Activated T-helper 17 cell treated with anti-CD3 and anti-CD28 coated beads, Interleukin-2, amount 50 U/mL, for 72 hours (primary cell): ENCODE data around the gene ZNFX1. TPM values are rescaled to one million over a fixed set of nuclear protein-coding genes. Genes with fewer than 3 reads are reported as not detected.
A peak's percentile ranks its signal among the peaks of the same experiment; 100 is the strongest.

Source experiments
- ATAC-seq: fragments of 150-1000 bp; cut with Tn5 transposase; replicated peaks from 2 replicates; pipeline ENCODE4 v1.10.0; 2021; ENCODE audit warnings: mild to moderate bottlenecking, moderate library complexity
- H3K27ac Mint-ChIP-seq: one replicate; pipeline ENCODE4 v1.8.0; 2022; ENCODE audit warnings: mixed read lengths
- H3K27me3 Mint-ChIP-seq: one replicate; pipeline ENCODE4 v1.8.0; 2022; ENCODE audit warnings: mixed read lengths
- H3K36me3 Mint-ChIP-seq: one replicate; pipeline ENCODE4 v1.8.0; 2022; ENCODE audit warnings: low read depth, mild to moderate bottlenecking, mixed read lengths
- H3K4me1 Mint-ChIP-seq: one replicate; pipeline ENCODE4 v1.8.0; 2022; ENCODE audit warnings: mixed read lengths
- H3K4me3 Mint-ChIP-seq: one replicate; pipeline ENCODE4 v1.8.0; 2022; ENCODE audit warnings: mild to moderate bottlenecking, mixed read lengths
- H3K9me3 Mint-ChIP-seq: one replicate; pipeline ENCODE4 v1.8.0; 2022; ENCODE audit warnings: mixed read lengths
- total RNA-seq, 2 donors: library from RNA; stranded (reverse); gene quantifications; one replicate each; pipeline ENCODE4 v1.2.3, GENCODE V29; 2022

ZNFX1 gene
- total RNA-seq, 2 donors from 2014 or later = 32.8 to 54.9 TPM

- Mint-ChIP-seq H3K9me3 (peaks cover 3% of the 10 kb centered on the region), H3K36me3 (peaks cover 99% of the 10 kb centered on the region)
- ATAC-seq = no peak
These were observed 9.1 kb upstream of the ZNFX1 start for GRCh38 chr20:49286689-49287551.

GRCh38 chr20:49285813-49286494 is 8.1 kb upstream of the ZNFX1 start:
- Mint-ChIP-seq H3K4me3 (peak overlapping the region; percentile 98), H3K4me1 (peaks cover 74% of the 10 kb centered on the region), H3K27me3 (no peaks in the 10 kb centered on the region), H3K36me3 (peaks cover 100% of the 10 kb centered on the region), H3K9me3 (peaks cover 8% of the 10 kb centered on the region), H3K27ac (peak overlapping the region; percentile 100)
- no peak for ATAC-seq

More at GRCh38 chr20:49286689-49287551, 9.1 kb upstream of the ZNFX1 start:
- Mint-ChIP-seq H3K27me3 (no peaks in the 10 kb centered on the region), H3K27ac (peak overlapping the region; percentile 65), H3K4me1 (peaks cover 68% of the 10 kb centered on the region), H3K4me3 (peak overlapping the region; percentile 98)

- Mint-ChIP-seq H3K27ac (peak overlapping the region; percentile 100), H3K4me3 (peak overlapping the region; percentile 98), H3K4me1 (peaks cover 73% of the 10 kb centered on the region), H3K9me3 (peaks cover 14% of the 10 kb centered on the region), H3K27me3 (no peaks in the 10 kb centered on the region), H3K36me3 (peaks cover 100% of the 10 kb centered on the region)
- no peak for ATAC-seq
These were observed 7.4 kb upstream of the ZNFX1 start for GRCh38 chr20:49285233-49285668.

GRCh38 chr20:49284818-49285217 is 7.0 kb upstream of the ZNFX1 start:
- H3K27ac Mint-ChIP-seq = peak overlapping the region; percentile 100
- no peaks in the 10 kb centered on the region for H3K27me3 Mint-ChIP-seq
- peak overlapping the region; percentile 98 for H3K4me3 Mint-ChIP-seq
- peaks cover 100% of the 10 kb centered on the region for H3K36me3 Mint-ChIP-seq
- H3K9me3 Mint-ChIP-seq = peaks cover 16% of the 10 kb centered on the region
- ATAC-seq = no peak
- peaks cover 75% of the 10 kb centered on the region for H3K4me1 Mint-ChIP-seq

GRCh38 chr20:49283703-49284625 is 6.1 kb upstream of the ZNFX1 start:
- Mint-ChIP-seq H3K4me3 (peak overlapping the region; percentile 98), H3K27ac (peak overlapping the region; percentile 100), H3K4me1 (peaks cover 75% of the 10 kb centered on the region), H3K9me3 (peaks cover 16% of the 10 kb centered on the region), H3K36me3 (peaks cover 100% of the 10 kb centered on the region), H3K27me3 (no peaks in the 10 kb centered on the region)
- ATAC-seq = no peak

- ATAC-seq = no peak
- Mint-ChIP-seq H3K9me3 (peaks cover 16% of the 10 kb centered on the region), H3K4me1 (peaks cover 75% of the 10 kb centered on the region), H3K4me3 (peak overlapping the region; percentile 98), H3K27me3 (no peaks in the 10 kb centered on the region), H3K27ac (peak overlapping the region; percentile 100), H3K36me3 (peaks cover 100% of the 10 kb centered on the region)
These were observed 5.4 kb upstream of the ZNFX1 start for GRCh38 chr20:49283176-49283702.

- Mint-ChIP-seq H3K27ac (peak overlapping the region; percentile 100), H3K4me1 (peaks cover 69% of the 10 kb centered on the region), H3K36me3 (peaks cover 99% of the 10 kb centered on the region), H3K4me3 (peak overlapping the region; percentile 98), H3K27me3 (no peaks in the 10 kb centered on the region), H3K9me3 (peaks cover 16% of the 10 kb centered on the region)
- no peak for ATAC-seq
These were observed 4.8 kb upstream of the ZNFX1 start for GRCh38 chr20:49282584-49283171.

- peaks cover 99% of the 10 kb centered on the region for H3K36me3 Mint-ChIP-seq
- peak overlapping the region; percentile 98 for H3K4me3 Mint-ChIP-seq
- peaks cover 16% of the 10 kb centered on the region for H3K9me3 Mint-ChIP-seq
- H3K27me3 Mint-ChIP-seq = no peaks in the 10 kb centered on the region
- H3K4me1 Mint-ChIP-seq = peaks cover 62% of the 10 kb centered on the region
- ATAC-seq = no peak
- H3K27ac Mint-ChIP-seq = peak overlapping the region; percentile 100
These were observed 4.1 kb upstream of the ZNFX1 start for GRCh38 chr20:49281913-49282467.

GRCh38 chr20:49281059-49281912 is 3.4 kb upstream of the ZNFX1 start:
- Mint-ChIP-seq H3K27me3 (no peaks in the 10 kb centered on the region), H3K4me3 (peak overlapping the region; percentile 98), H3K27ac (peak overlapping the region; percentile 100), H3K9me3 (peaks cover 16% of the 10 kb centered on the region), H3K36me3 (peaks cover 99% of the 10 kb centered on the region), H3K4me1 (peaks cover 59% of the 10 kb centered on the region)
- no peak for ATAC-seq

GRCh38 chr20:49280463-49281058 is 2.7 kb upstream of the ZNFX1 start:
- ATAC-seq = no peak
- no peaks in the 10 kb centered on the region for H3K27me3 Mint-ChIP-seq
- peaks cover 16% of the 10 kb centered on the region for H3K9me3 Mint-ChIP-seq
- peak overlapping the region; percentile 100 for H3K27ac Mint-ChIP-seq
- H3K36me3 Mint-ChIP-seq = peaks cover 99% of the 10 kb centered on the region
- peak overlapping the region; percentile 98 for H3K4me3 Mint-ChIP-seq
- H3K4me1 Mint-ChIP-seq = peaks cover 57% of the 10 kb centered on the region

- H3K4me1 Mint-ChIP-seq = peaks cover 51% of the 10 kb centered on the region
- peaks cover 99% of the 10 kb centered on the region for H3K36me3 Mint-ChIP-seq
- no peaks in the 10 kb centered on the region for H3K27me3 Mint-ChIP-seq
- H3K27ac Mint-ChIP-seq = peak overlapping the region; percentile 100
- peak overlapping the region; percentile 98 for H3K4me3 Mint-ChIP-seq
- no peak for ATAC-seq
- peaks cover 16% of the 10 kb centered on the region for H3K9me3 Mint-ChIP-seq
These were observed 2.0 kb upstream of the ZNFX1 start for GRCh38 chr20:49279677-49280462.
